ENCODE data around the gene ZNF319.

The ZNF319 gene

GRCh38 chr16:57951204-57951960 lies 49.1 kb downstream of the ZNF319 start:
- DNase-seq = no peak

- DNase-seq = no peak
Measured at GRCh38 chr16:57950382-57950781, 50.1 kb downstream of the ZNF319 start.

- no peak for DNase-seq
Measured at GRCh38 chr16:57949595-57950238, 50.8 kb downstream of the ZNF319 start.

- no peak for DNase-seq
Measured at GRCh38 chr16:57949013-57949412, 51.5 kb downstream of the ZNF319 start.

- no peak for DNase-seq
Measured at GRCh38 chr16:57948027-57948426, 52.4 kb downstream of the ZNF319 start.

- no peak for DNase-seq
Measured at GRCh38 chr16:57947261-57947660, 53.2 kb downstream of the ZNF319 start.

GRCh38 chr16:57946181-57946801 lies 54.2 kb downstream of the ZNF319 start:
- DNase-seq = no peak

GRCh38 chr16:57945740-57946138 lies 54.7 kb downstream of the ZNF319 start:
- DNase-seq = no peak

GRCh38 chr16:57944970-57945739 lies 55.3 kb downstream of the ZNF319 start:
- DNase-seq = no peak

Measured in hippocampal formation (tissue), 2 donors.